CD4-positive, alpha-beta T cell (primary cell): ENCODE results near the gene MYH4. TPM values are rescaled to one million over a fixed set of nuclear protein-coding genes. Genes with fewer than 3 reads are reported as not detected.

Experiments used
- ATAC-seq: fragments of 200-7000 bp; cut with Tn5 transposase; one replicate; pipeline ENCODE4 v1.10.0; 2022; ENCODE audit warnings: mild to moderate bottlenecking; ENCODE audit not compliant: poor library complexity
- CTCF ChIA-PET: fragments of 350-600 bp; sonication (Branson Sonifier 250); formaldehyde crosslinking; loops from one replicate; lab custom pipeline; 2021; ENCODE audit warnings: antibody characterized with exemption, inconsistent platforms; lab: Charles Lee
- POLR2A ChIA-PET: fragments of 350-600 bp; sonication (Branson Sonifier 250); formaldehyde crosslinking; loops from one replicate; lab custom pipeline; 2021; ENCODE audit warnings: antibody characterized with exemption, inconsistent platforms; lab: Charles Lee
- DNase-seq, 14 experiments: peaks; one replicate each; pipeline ENCODE4 v3.0.0-alpha.2; 2013 to 2020; ENCODE audit warnings: mixed read lengths in 2 of 14
- H3K27ac ChIP-seq, 2 donors: one replicate each; pipeline versions ENCODE4 v1.5.1 to v1.7.0; 2013; ENCODE audit warnings: low read length in 2 of 2, low read depth in 1 of 2, mild to moderate bottlenecking in 1 of 2
- H3K27me3 ChIP-seq, 2 experiments: 1 replicate in 1 of 2; 2 replicates in 1 of 2; pipeline versions ENCODE4 v1.6.1 to v1.7.0; 2013; ENCODE audit warnings: low read length in 2 of 2, control low read depth in 1 of 2, mild to moderate bottlenecking in 1 of 2, moderate library complexity in 1 of 2; ENCODE audit not compliant: insufficient read depth in 2 of 2, control insufficient read depth in 1 of 2
- H3K36me3 ChIP-seq: one replicate; pipeline ENCODE4 v1.6.1; 2013; ENCODE audit warnings: low read length, control low read depth; ENCODE audit not compliant: insufficient read depth
- H3K4me1 ChIP-seq: one replicate; pipeline ENCODE4 v1.6.1; 2013; ENCODE audit warnings: low read length, control low read depth; ENCODE audit not compliant: insufficient read depth
- H3K4me3 ChIP-seq: one replicate; pipeline ENCODE4 v1.5.1; 2013; ENCODE audit warnings: mild to moderate bottlenecking, low read length, moderate library complexity
- H3K9me3 ChIP-seq, 2 experiments: 1 replicate in 1 of 2; 2 replicates in 1 of 2; pipeline versions ENCODE4 v1.6.1 to v1.7.0; 2013; ENCODE audit warnings: low read length in 2 of 2, mild to moderate bottlenecking in 2 of 2, control low read depth in 1 of 2, moderate library complexity in 1 of 2; ENCODE audit not compliant: control insufficient read depth in 1 of 2, insufficient read depth in 1 of 2
- H3K27ac Mint-ChIP-seq: one replicate; pipeline ENCODE4 v1.8.0; 2020; ENCODE audit warnings: mixed read lengths
- H3K27me3 Mint-ChIP-seq: one replicate; pipeline ENCODE4 v1.8.0; 2021; ENCODE audit warnings: mixed read lengths
- H3K36me3 Mint-ChIP-seq: one replicate; pipeline ENCODE4 v1.8.0; 2021; ENCODE audit warnings: low read depth, mixed read lengths
- H3K4me1 Mint-ChIP-seq: one replicate; pipeline ENCODE4 v1.8.0; 2021; ENCODE audit warnings: low read depth, mixed read lengths
- H3K4me3 Mint-ChIP-seq: one replicate; pipeline ENCODE4 v1.8.0; 2020; ENCODE audit warnings: mild to moderate bottlenecking, mixed read lengths
- H3K9me3 Mint-ChIP-seq: one replicate; pipeline ENCODE4 v1.8.0; 2020; ENCODE audit warnings: mixed read lengths
- CTCF ChIP-seq: fragments of 200-600 bp; IDR thresholded peaks from one replicate; pipeline ENCODE4 v1.8.0; 2022; ENCODE audit warnings: antibody characterized with exemption, mild to moderate bottlenecking
- intact Hi-C, 2 experiments: fragments of 100-400 bp; cut with DNase I in 1 of 2; cut with micrococcal nuclease in 1 of 2; formaldehyde crosslinking; loops; one replicate each; pipeline versions ENCODE4 v1.15.1 to v1.9.0; 2023 to 2025; cut with DNase I, micrococcal nuclease
- total RNA-seq, 174 experiments: library from RNA in 2 of 174; stranded (reverse) in 2 of 174; gene quantifications; one replicate each; pipeline ENCODE4 v1.2.3 and lab custom pipeline; 2021 to 2026

MYH4 gene
- total RNA-seq, 2 experiments from 2014 or later, result not detected

- Mint-ChIP-seq H3K36me3 (no peaks in the 10 kb centered on the region), H3K9me3 (no peaks in the 10 kb centered on the region), H3K4me1 (no peaks in the 10 kb centered on the region), H3K4me3 (no peak overlapping the region), H3K27ac (no peak overlapping the region), H3K27me3 (no peaks in the 10 kb centered on the region)
- no peak overlapping the region for H3K4me3 ChIP-seq
- ChIA-PET POLR2A (no interaction called here), CTCF (no interaction called here)
- no peaks in the 10 kb centered on the region for H3K36me3 ChIP-seq
- H3K27ac ChIP-seq, result no peak overlapping the region
- ATAC-seq, result no peak
- intact Hi-C loops, result no loop called here
- DNase-seq, result no peak
- no peaks in the 10 kb centered on the region for H3K4me1 ChIP-seq
- H3K9me3 ChIP-seq, result no peaks in the 10 kb centered on the region
- TF ChIP-seq CTCF, result no peak
- H3K27me3 ChIP-seq, result no peaks in the 10 kb centered on the region
These were observed 30.6 kb upstream of the MYH4 start for GRCh38 chr17:10499950-10500349.

- no peak overlapping the region for H3K4me3 Mint-ChIP-seq
- H3K36me3 ChIP-seq, result no peaks in the 10 kb centered on the region
- peaks cover 0 to 10% of the 10 kb centered on the region in 2 experiments for H3K9me3 ChIP-seq
- DNase-seq (no peak), ATAC-seq (no peak)
- H3K27ac Mint-ChIP-seq, result no peak overlapping the region
- H3K9me3 Mint-ChIP-seq, result peaks cover 17% of the 10 kb centered on the region
- intact Hi-C loops, result no loop called here
- no peak overlapping the region for H3K4me3 ChIP-seq
- H3K27me3 Mint-ChIP-seq, result no peaks in the 10 kb centered on the region
- no peak overlapping the region for H3K27ac ChIP-seq
- H3K4me1 Mint-ChIP-seq, result no peaks in the 10 kb centered on the region
- H3K36me3 Mint-ChIP-seq, result no peaks in the 10 kb centered on the region
- no peaks in the 10 kb centered on the region for H3K4me1 ChIP-seq
- H3K27me3 ChIP-seq, result no peaks in the 10 kb centered on the region
- CTCF ChIA-PET, result no interaction called here
- no peak for TF ChIP-seq CTCF
- POLR2A ChIA-PET, result no interaction called here
These were observed 22.6 kb upstream of the MYH4 start for GRCh38 chr17:10492004-10492403.

GRCh38 chr17:10482252-10482651 lies 12.9 kb upstream of the MYH4 start:
- Mint-ChIP-seq H3K4me3 (no peak overlapping the region), H3K27ac (no peak overlapping the region), H3K4me1 (no peaks in the 10 kb centered on the region), H3K36me3 (no peaks in the 10 kb centered on the region), H3K9me3 (peaks cover 17% of the 10 kb centered on the region), H3K27me3 (no peaks in the 10 kb centered on the region)
- no peaks in the 10 kb centered on the region for H3K36me3 ChIP-seq
- ChIA-PET CTCF (no interaction called here), POLR2A (no interaction called here)
- H3K27ac ChIP-seq, result no peak overlapping the region
- intact Hi-C loops, result no loop called here
- ATAC-seq (no peak), DNase-seq (no peak)
- no peak overlapping the region for H3K4me3 ChIP-seq
- no peaks in the 10 kb centered on the region for H3K4me1 ChIP-seq
- no peak for TF ChIP-seq CTCF
- H3K9me3 ChIP-seq, result peaks cover 0 to 9% of the 10 kb centered on the region in 2 experiments
- no peaks in the 10 kb centered on the region for H3K27me3 ChIP-seq
